Heart left ventricle (tissue), 13 donors: ENCODE data around the gene NFIB.

ENCODE experiments used
- CTCF ChIP-seq, 12 donors: fragments of 200-600 bp; sonication (generic) in 4 of 12; IDR thresholded peaks; one replicate each; pipeline versions ENCODE4 v1.5.0 to v1.8.0; 2018 to 2022; ENCODE audit warnings: antibody characterized with exemption in 12 of 12, mild to moderate bottlenecking in 5 of 12
- POLR2A ChIP-seq, 2 donors: fragments of 450-650 bp; IDR thresholded peaks; one replicate each; pipeline ENCODE4 v1.6.1; 2017; ENCODE audit warnings: antibody characterized with exemption in 2 of 2, mild to moderate bottlenecking in 2 of 2, moderate library complexity in 2 of 2
- donor health status: ischemic (EF 13 %, LVEDD 7.1; RV severe dilation, severe dysfunction).
- donor health status: DM: no; HTN: yes; CAD: no.
- donor health status: DM: no; HTN: no; CAD: no.
- donor health status: ischemic (EF 25% LVEDD 6.9; RV normal size, moderate dysfunction).
- donor health status: ischemic (EF 25% LVEDD 5.7; RV mildly dilated, moderate dysfunction).
- donor health status: ischemic (EF 35%, LVEDD 5.7; RV mildly dilated, moderate dysfunction).
- donor health status: nonischemic (EF 11% LVEDD 7.7; RV severe dilation, severe dysfunction).
- donor health status: DM: yes; HTN: yes; CAD: no.
- donor health status: PGD.
- donor health status: ischemic (EF 29% LVEDD 5.4; RV normal size, mild dysfunction).
- donor health status: nonischemic (EF 23%, LVEDD 6.1; RV moderate dilation, normal function).

GRCh38 chr9:14345354-14346230, 31.7 kb upstream of the NFIB start:
- TF ChIP-seq POLR2A (IDR thresholded peaks at IDR 0.05), result no peak
- TF ChIP-seq CTCF (IDR thresholded peaks at IDR 0.05), result no peak
